Ishikawa (cell line): Measurements from ENCODE around the gene SPATA46.

Experiments used
- CEBPB ChIP-seq: IDR thresholded peaks from 2 replicates; pipeline ENCODE4 v1.6.1; 2012
- CREB1 ChIP-seq: IDR thresholded peaks from 2 replicates; pipeline ENCODE4 v1.6.1; 2012; ENCODE audit warnings: low read depth
- EGR1 ChIP-seq: IDR thresholded peaks from 2 replicates; pipeline ENCODE4 v1.6.1; 2012
- EP300 ChIP-seq: IDR thresholded peaks from 2 replicates; pipeline ENCODE4 v1.6.1; 2012; ENCODE audit warnings: borderline replicate concordance
- FOXM1 ChIP-seq: IDR thresholded peaks from 2 replicates; pipeline ENCODE4 v1.6.1; 2012; ENCODE audit warnings: low read depth, borderline replicate concordance
- NFIC ChIP-seq: IDR thresholded peaks from 2 replicates; pipeline ENCODE4 v1.6.1; 2012
- RAD21 ChIP-seq: IDR thresholded peaks from 2 replicates; pipeline ENCODE4 v1.6.1; 2012; ENCODE audit warnings: low read depth
- TAF1 ChIP-seq: IDR thresholded peaks from 2 replicates; pipeline ENCODE4 v1.6.1; 2012; ENCODE audit warnings: low read depth, mild to moderate bottlenecking
- TCF12 ChIP-seq: IDR thresholded peaks from 2 replicates; pipeline ENCODE4 v1.6.1; 2012; ENCODE audit warnings: low read depth
- TEAD4 ChIP-seq: IDR thresholded peaks from 2 replicates; pipeline ENCODE4 v1.6.1; 2012
- YY1 ChIP-seq: IDR thresholded peaks from 2 replicates; pipeline ENCODE4 v1.6.1; 2012; ENCODE audit warnings: low read depth
- ZBTB7A ChIP-seq: IDR thresholded peaks from 2 replicates; pipeline ENCODE4 v1.6.1; 2012; ENCODE audit warnings: low read depth
- TF ChIP-seq, protein P1 (sequence below): IDR thresholded peaks from 2 replicates; pipeline ENCODE4 v1.6.1; 2012; ENCODE audit warnings: low read depth, mild to moderate bottlenecking
- TF ChIP-seq, protein P2 (sequence below): IDR thresholded peaks from 2 replicates; pipeline ENCODE4 v1.6.1; 2012

DNA sequence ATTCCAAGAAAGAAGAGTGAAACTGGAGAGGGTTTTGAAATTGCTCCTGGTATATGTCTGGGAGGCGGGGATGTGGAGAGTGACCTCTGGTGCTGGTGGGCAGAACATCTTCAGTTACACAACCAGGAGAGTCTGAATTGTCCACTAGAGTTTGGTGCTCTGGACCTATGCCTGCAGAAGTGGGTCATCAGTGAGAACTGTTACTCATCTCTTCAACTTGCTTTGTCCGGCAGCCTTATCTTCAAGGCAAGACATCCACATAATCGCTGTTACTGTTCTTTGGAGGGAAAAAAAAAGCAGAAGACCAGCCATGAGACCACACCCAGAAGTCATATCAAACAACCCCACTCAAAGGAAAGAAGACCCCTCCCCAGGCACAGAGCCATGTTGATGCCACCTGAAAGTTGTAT is 20.4 kb upstream of the SPATA46 start:
- TF ChIP-seq, protein P1, sequence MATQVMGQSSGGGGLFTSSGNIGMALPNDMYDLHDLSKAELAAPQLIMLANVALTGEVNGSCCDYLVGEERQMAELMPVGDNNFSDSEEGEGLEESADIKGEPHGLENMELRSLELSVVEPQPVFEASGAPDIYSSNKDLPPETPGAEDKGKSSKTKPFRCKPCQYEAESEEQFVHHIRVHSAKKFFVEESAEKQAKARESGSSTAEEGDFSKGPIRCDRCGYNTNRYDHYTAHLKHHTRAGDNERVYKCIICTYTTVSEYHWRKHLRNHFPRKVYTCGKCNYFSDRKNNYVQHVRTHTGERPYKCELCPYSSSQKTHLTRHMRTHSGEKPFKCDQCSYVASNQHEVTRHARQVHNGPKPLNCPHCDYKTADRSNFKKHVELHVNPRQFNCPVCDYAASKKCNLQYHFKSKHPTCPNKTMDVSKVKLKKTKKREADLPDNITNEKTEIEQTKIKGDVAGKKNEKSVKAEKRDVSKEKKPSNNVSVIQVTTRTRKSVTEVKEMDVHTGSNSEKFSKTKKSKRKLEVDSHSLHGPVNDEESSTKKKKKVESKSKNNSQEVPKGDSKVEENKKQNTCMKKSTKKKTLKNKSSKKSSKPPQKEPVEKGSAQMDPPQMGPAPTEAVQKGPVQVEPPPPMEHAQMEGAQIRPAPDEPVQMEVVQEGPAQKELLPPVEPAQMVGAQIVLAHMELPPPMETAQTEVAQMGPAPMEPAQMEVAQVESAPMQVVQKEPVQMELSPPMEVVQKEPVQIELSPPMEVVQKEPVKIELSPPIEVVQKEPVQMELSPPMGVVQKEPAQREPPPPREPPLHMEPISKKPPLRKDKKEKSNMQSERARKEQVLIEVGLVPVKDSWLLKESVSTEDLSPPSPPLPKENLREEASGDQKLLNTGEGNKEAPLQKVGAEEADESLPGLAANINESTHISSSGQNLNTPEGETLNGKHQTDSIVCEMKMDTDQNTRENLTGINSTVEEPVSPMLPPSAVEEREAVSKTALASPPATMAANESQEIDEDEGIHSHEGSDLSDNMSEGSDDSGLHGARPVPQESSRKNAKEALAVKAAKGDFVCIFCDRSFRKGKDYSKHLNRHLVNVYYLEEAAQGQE = no peak
- TF ChIP-seq NFIC (no peak), EP300 (no peak), YY1 (no peak), CREB1 (no peak), RAD21 (peak; percentile 26; the same call in 1 of the 2 replicates), TCF12 (no peak), TAF1 (no peak), TEAD4 (no peak), CEBPB (no peak), ZBTB7A (no peak), FOXM1 (no peak), EGR1 (no peak)
- TF ChIP-seq, protein P2, sequence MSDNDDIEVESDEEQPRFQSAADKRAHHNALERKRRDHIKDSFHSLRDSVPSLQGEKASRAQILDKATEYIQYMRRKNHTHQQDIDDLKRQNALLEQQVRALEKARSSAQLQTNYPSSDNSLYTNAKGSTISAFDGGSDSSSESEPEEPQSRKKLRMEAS = no peak
